Left colon (tissue), 2 donors: ENCODE data around the gene SCGB3A2. TPM values are rescaled to one million over a fixed set of nuclear protein-coding genes. Genes with fewer than 3 reads are reported as not detected.
A peak's percentile ranks its signal among the peaks of the same experiment; 100 is the strongest.

Source experiments
- ATAC-seq: fragments of 200-7000 bp; cut with Tn5 transposase; one replicate; pipeline ENCODE4 v1.9.1; 2020; ENCODE audit warnings: mild to moderate bottlenecking, moderate library complexity
- DNase-seq, 2 donors: peaks; one replicate each; pipeline ENCODE4 v3.0.0-alpha.2; 2020
- intact Hi-C, 2 donors: fragments of 100-400 bp; cut with DNase I in 1 of 2; cut with micrococcal nuclease in 1 of 2; formaldehyde crosslinking; loops; one replicate each; pipeline versions ENCODE4 v1.11.2 to v1.14.0; 2022; cut with DNase I, micrococcal nuclease
- total RNA-seq, 2 donors: library from RNA; stranded (reverse); fragmentation: NEBNext Ultra II Directional; extraction: Animal tissue kit (Norgen Biotek cat#: 25700); gene quantifications; one replicate each; pipeline ENCODE4 v1.2.1, GENCODE V29; 2021
- donor health status: DM: no; HTN: no; CAD: no.
- donor health status: DM: yes; HTN: yes; CAD: no.

Gene SCGB3A2
- total RNA-seq, 2 donors from 2014 or later = not detected

- no peak for ATAC-seq
- no peak for DNase-seq
- intact Hi-C loops = no loop called here
Measured at GRCh38 chr5:147893820-147894219, 15.3 kb downstream of the SCGB3A2 start.

DNA sequence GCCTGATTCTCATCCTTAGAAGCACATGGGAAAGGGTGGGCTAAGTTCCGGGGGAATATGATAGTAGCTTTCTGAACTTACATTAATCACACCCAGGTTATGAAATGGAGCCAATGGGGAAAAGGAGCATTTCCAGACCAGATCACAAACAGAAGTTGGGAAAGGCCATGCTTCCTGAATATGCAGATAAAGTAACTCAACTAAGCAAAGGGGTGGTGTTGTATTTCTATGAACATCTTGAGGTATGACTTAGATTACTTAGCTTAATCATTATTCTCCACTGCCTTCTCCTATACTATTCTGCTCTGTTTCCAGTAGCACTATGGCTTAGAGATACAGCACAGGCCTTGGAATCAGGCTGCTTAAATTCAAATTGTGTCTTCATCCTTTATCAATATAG, 17.4 kb downstream of the SCGB3A2 start:
- no peak for ATAC-seq
- intact Hi-C loops = no loop called here
- no peak for DNase-seq

GRCh38 chr5:147898875-147899401, 20.4 kb downstream of the SCGB3A2 start:
- ATAC-seq (no peak), DNase-seq (no peak)
- intact Hi-C loops = no loop called here

- ATAC-seq (no peak), DNase-seq (no peak)
- intact Hi-C loops = no loop called here
Measured at GRCh38 chr5:147901599-147902039, 23.1 kb downstream of the SCGB3A2 start.

DNA sequence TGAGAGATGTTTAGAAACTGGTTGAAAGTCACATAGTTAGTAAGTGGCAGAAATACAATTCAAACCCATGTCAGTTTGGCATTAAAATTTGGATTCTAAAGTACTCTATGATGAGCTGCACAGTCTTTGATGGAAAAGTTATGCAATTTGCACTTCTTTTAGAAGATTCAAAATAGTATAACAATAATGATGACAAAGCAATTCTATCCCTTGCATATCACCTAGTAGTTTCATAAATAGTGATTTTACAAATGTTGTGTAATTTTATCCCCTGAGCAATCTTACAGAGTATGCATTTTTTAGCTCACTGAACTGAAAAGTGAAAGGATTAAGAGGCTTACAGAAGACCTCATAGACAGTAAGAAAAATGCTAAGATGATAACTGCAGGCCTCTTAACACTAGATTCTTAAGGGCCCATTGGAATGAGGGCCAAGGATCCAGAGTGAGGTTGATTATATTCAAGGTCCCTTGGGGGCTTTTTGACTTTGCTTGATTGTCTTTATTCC, 24.2 kb downstream of the SCGB3A2 start:
- ATAC-seq (no peak), DNase-seq (no peak)
- intact Hi-C loops = no loop called here

- intact Hi-C loops = no loop called here
Measured at GRCh38 chr5:147904110-147904509, 25.6 kb downstream of the SCGB3A2 start.

GRCh38 chr5:147906326-147907095, 28.0 kb downstream of the SCGB3A2 start, which contains the start of gene C5orf46:
TSS of gene C5orf46 (minus strand) at chr5:147906538. CDS start at chr5:147906501, 37 bp downstream.
- ATAC-seq (no peak), DNase-seq (no peak)
- intact Hi-C loops = no loop called here

More at GRCh38 chr5:147904110-147904509, 25.6 kb downstream of the SCGB3A2 start:
- DNase-seq = no peak
- ATAC-seq = no peak

DNA sequence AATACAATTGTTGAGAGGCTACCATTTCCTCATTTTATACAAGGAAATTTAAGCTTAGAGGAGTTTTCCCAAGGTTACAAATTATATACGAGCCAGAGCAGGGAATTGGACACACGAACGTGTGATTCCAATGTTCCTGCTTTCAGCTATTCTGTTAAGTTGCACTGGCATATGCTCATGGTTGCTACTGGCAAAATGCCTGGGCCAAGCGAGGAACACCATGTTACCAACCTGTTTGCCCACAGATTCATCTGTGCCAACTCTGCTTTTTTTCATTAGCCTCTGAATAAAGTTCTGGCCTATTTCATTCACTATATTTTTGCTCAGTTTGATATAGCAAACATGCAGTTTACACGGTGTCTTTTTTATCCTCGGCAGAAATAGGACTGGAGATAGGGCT, 32.9 kb downstream of the SCGB3A2 start:
- ATAC-seq (no peak), DNase-seq (peak in 1 of 2 donors; percentile 61)
- intact Hi-C loops = no loop called here

- DNase-seq (no peak), ATAC-seq (peak; percentile 57)
- intact Hi-C loops = no loop called here
Measured at GRCh38 chr5:147912011-147912410, 33.5 kb downstream of the SCGB3A2 start.

DNA sequence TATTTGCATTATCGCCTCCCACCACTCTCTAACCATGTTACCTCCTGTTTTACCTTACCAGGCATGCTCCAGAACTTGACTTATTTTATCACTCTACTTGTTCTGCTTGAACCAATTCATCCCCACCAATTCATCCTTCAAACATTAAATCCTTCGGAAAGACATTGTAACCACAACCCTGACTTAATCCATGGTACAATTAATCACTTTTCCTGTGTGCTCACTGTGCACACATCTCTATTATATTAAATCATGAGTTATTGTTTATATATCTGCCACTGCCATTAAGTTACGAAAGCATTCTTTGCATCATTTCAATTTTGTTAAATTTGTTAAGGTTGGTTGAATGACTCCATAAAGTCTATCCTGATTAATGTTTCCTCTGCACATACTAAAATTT, 35.3 kb downstream of the SCGB3A2 start:
- intact Hi-C loops = no loop called here
- ATAC-seq (no peak), DNase-seq (no peak)

- ATAC-seq = no peak
- no peak for DNase-seq
Measured at GRCh38 chr5:147918101-147918685, 39.7 kb downstream of the SCGB3A2 start.

GRCh38 chr5:147918899-147919298, 40.4 kb downstream of the SCGB3A2 start:
- ATAC-seq = no peak
- intact Hi-C loops = no loop called here
- DNase-seq = no peak

More at GRCh38 chr5:147918101-147918685, 39.7 kb downstream of the SCGB3A2 start:
- intact Hi-C loops = no loop called here

GRCh38 chr5:147920420-147921030, 42.0 kb downstream of the SCGB3A2 start:
- intact Hi-C loops = no loop called here
- ATAC-seq (no peak), DNase-seq (no peak)

- DNase-seq (no peak), ATAC-seq (no peak)
- intact Hi-C loops = no loop called here
Measured at GRCh38 chr5:147921136-147921535, 42.6 kb downstream of the SCGB3A2 start.

DNA sequence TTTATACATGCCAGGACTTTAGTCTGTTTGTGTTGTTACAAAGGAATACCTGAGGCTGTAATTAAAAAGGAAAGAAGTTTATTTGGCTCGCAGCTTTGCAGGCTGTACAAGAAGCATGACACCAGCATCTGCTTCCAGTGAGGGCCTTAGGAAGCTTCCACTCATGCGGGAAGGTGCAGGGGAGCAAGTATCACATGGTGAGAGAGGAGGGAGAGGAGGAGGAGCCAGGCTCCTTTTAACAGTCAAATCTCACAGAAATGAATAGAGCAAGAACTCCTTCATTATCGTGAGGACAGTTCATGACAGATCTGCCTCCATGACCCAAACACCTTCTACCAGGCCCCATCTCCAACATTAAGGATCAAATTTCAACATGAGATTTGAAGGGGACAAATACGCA, 46.5 kb downstream of the SCGB3A2 start:
- ATAC-seq = no peak
- intact Hi-C loops = no loop called here
- no peak for DNase-seq

DNA sequence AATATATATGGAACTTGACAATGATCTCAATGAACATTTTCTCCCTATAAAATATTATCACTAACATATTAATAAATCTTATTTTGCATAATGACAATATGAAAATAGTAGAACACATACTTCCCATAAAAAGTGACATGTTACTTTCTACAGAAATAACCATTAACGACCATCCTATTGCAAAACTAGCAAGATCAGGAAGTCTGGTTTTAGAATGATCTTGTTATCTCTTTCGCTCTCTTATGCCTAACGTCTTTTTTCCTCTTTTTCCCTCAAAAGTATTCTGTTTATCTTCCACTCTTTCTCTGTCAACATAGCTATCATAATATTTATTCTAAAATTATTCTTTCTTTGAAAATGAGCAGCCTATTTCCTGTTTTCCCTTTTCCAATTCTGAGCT, 49.4 kb downstream of the SCGB3A2 start:
- DNase-seq = no peak
- ATAC-seq = no peak
- intact Hi-C loops = no loop called here

DNA sequence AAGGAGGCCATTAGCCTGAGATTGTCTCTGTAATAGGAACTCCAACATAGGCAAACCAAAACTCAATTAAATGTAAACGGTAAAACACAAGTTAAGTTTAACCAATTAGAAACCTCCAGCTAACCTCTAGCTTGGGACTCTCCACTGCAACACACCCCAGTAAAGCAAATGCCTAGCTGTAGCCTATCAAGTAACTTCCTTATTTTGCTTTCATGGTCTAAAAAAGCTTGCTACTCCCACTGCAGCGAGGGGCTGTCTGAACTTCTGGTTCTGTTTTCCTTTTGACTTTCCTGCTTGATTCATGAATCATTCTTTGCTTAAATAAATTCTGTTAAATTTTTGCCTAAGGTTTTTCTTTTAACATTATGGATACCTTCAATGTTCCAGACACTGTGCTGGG, 52.3 kb downstream of the SCGB3A2 start:
- intact Hi-C loops = loop anchor here in 1 of 2 donors (10.0 kb wide), 1 partner anchor 46 kb away; no protein-coding TSS in a partner anchor
- ATAC-seq (no peak), DNase-seq (no peak)
